ENCODE results near the gene CLEC20A. TPM values are rescaled to one million over a fixed set of nuclear protein-coding genes. Genes with fewer than 3 reads are reported as not detected.

Gene CLEC20A
- total RNA-seq, 2 donors from 2014 or later, result 0.33 to 1.5 TPM

GRCh38 chr1:178493301-178493741 is 3.4 kb downstream of the CLEC20A start:
- Histone ChIP-seq H3K36me3 (ENCODE audit: control insufficient read depth, insufficient read depth, low read length) (no peaks in the 10 kb centered on the region), H3K27me3 (ENCODE audit: control insufficient read depth, insufficient read depth, low read length, poor library complexity, severe bottlenecking) (no peaks in the 10 kb centered on the region), H3K9me3 (ENCODE audit: control insufficient read depth, low read length) (no peaks in the 10 kb centered on the region), H3K4me3 (ENCODE audit: low read length) (no peak overlapping the region), H3K4me1 (ENCODE audit: control insufficient read depth, insufficient read depth, low read length) (peaks cover 4% of the 10 kb centered on the region), H3K9ac (ENCODE audit: extremely low read depth, low read length, poor library complexity, severe bottlenecking) (no peak overlapping the region), H3K27ac (ENCODE audit: low read depth, low read length) (no peak overlapping the region)
- 95 to 100% methylated on average over 10 to 16 of the region's 16 CpGs for WGBS, 2 experiments (ENCODE audit: insufficient coverage in 1 of 2, insufficient read length in 1 of 2)
- Mint-ChIP-seq H3K27ac (no peak overlapping the region), H3K36me3 (ENCODE audit: low read depth) (no peaks in the 10 kb centered on the region), H3K27me3 (ENCODE audit: insufficient read depth) (peaks cover 5% of the 10 kb centered on the region), H3K4me1 (peaks cover 26% of the 10 kb centered on the region), H3K4me3 (no peak overlapping the region), H3K9me3 (no peaks in the 10 kb centered on the region)
- DNase-seq, result peak; percentile 23
- TF ChIP-seq CTCF (conservative IDR thresholded peaks at IDR 0.05), result no peak

GRCh38 chr1:178492341-178492740 is 4.4 kb downstream of the CLEC20A start:
- H3K27me3 Mint-ChIP-seq (ENCODE audit: insufficient read depth), result peaks cover 5% of the 10 kb centered on the region
- H3K27ac Mint-ChIP-seq, result no peak overlapping the region
- no peak overlapping the region for H3K9ac ChIP-seq (ENCODE audit: extremely low read depth, low read length, poor library complexity, severe bottlenecking)
- no peaks in the 10 kb centered on the region for H3K27me3 ChIP-seq (ENCODE audit: control insufficient read depth, insufficient read depth, low read length, poor library complexity, severe bottlenecking)
- H3K4me1 ChIP-seq (ENCODE audit: control insufficient read depth, insufficient read depth, low read length), result peaks cover 4% of the 10 kb centered on the region
- H3K9me3 ChIP-seq (ENCODE audit: control insufficient read depth, low read length), result no peaks in the 10 kb centered on the region
- no peak for TF ChIP-seq CTCF (conservative IDR thresholded peaks at IDR 0.05)
- no peaks in the 10 kb centered on the region for H3K9me3 Mint-ChIP-seq
- H3K36me3 Mint-ChIP-seq (ENCODE audit: low read depth), result no peaks in the 10 kb centered on the region
- H3K4me3 Mint-ChIP-seq, result no peak overlapping the region
- peak; percentile 38 for DNase-seq
- no peaks in the 10 kb centered on the region for H3K36me3 ChIP-seq (ENCODE audit: control insufficient read depth, insufficient read depth, low read length)
- no peak overlapping the region for H3K27ac ChIP-seq (ENCODE audit: low read depth, low read length)
- peaks cover 20% of the 10 kb centered on the region for H3K4me1 Mint-ChIP-seq
- 92 to 95% methylated on average over 8 to 11 of the region's 11 CpGs for WGBS, 2 experiments (ENCODE audit: insufficient coverage in 1 of 2, insufficient read length in 1 of 2)
- no peak overlapping the region for H3K4me3 ChIP-seq (ENCODE audit: low read length)

GRCh38 chr1:178491721-178492120 is 5.0 kb downstream of the CLEC20A start:
- H3K27me3 ChIP-seq (ENCODE audit: control insufficient read depth, insufficient read depth, low read length, poor library complexity, severe bottlenecking), result no peaks in the 10 kb centered on the region

More at GRCh38 chr1:178491721-178492120, 5.0 kb downstream of the CLEC20A start:
- no peaks in the 10 kb centered on the region for H3K36me3 Mint-ChIP-seq (ENCODE audit: low read depth)
- H3K27ac Mint-ChIP-seq, result no peak overlapping the region
- peaks cover 14% of the 10 kb centered on the region for H3K4me1 Mint-ChIP-seq
- H3K9me3 Mint-ChIP-seq, result no peaks in the 10 kb centered on the region
- peaks cover 5% of the 10 kb centered on the region for H3K27me3 Mint-ChIP-seq (ENCODE audit: insufficient read depth)
- Histone ChIP-seq H3K27ac (ENCODE audit: low read depth, low read length) (no peak overlapping the region), H3K9ac (ENCODE audit: extremely low read depth, low read length, poor library complexity, severe bottlenecking) (no peak overlapping the region), H3K4me3 (ENCODE audit: low read length) (no peak overlapping the region), H3K36me3 (ENCODE audit: control insufficient read depth, insufficient read depth, low read length) (no peaks in the 10 kb centered on the region), H3K9me3 (ENCODE audit: control insufficient read depth, low read length) (no peaks in the 10 kb centered on the region), H3K4me1 (ENCODE audit: control insufficient read depth, insufficient read depth, low read length) (peaks cover 3% of the 10 kb centered on the region)
- TF ChIP-seq CTCF (conservative IDR thresholded peaks at IDR 0.05), result no peak
- no peak overlapping the region for H3K4me3 Mint-ChIP-seq
- no peak for DNase-seq
- WGBS, 2 experiments (ENCODE audit: insufficient coverage in 1 of 2, insufficient read length in 1 of 2), result 95 to 100% methylated on average over 3 to 4 of the region's 4 CpGs

Data from endodermal cell (in vitro differentiated cells).